ENCODE data around the gene DDI1.

DNA sequence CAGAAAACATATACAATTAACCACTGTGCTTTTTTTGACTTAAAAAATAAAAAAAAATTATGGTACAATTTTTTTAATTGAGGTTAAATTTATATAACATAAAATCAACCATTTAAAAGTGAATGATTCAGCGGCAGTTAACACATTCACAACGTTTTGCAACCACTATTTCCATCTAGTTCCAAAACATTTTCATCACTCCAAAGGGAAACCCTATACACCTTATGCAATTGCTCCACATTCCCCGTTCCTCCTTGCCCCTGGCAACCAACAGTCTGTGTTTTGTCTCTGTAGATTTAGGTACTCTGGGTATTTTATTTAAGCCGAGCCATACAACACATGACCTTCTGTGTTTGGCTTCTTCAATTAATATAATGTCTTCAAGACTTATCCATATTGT, 15.3 kb downstream of the DDI1 start:
- TF ChIP-seq, protein P1, sequence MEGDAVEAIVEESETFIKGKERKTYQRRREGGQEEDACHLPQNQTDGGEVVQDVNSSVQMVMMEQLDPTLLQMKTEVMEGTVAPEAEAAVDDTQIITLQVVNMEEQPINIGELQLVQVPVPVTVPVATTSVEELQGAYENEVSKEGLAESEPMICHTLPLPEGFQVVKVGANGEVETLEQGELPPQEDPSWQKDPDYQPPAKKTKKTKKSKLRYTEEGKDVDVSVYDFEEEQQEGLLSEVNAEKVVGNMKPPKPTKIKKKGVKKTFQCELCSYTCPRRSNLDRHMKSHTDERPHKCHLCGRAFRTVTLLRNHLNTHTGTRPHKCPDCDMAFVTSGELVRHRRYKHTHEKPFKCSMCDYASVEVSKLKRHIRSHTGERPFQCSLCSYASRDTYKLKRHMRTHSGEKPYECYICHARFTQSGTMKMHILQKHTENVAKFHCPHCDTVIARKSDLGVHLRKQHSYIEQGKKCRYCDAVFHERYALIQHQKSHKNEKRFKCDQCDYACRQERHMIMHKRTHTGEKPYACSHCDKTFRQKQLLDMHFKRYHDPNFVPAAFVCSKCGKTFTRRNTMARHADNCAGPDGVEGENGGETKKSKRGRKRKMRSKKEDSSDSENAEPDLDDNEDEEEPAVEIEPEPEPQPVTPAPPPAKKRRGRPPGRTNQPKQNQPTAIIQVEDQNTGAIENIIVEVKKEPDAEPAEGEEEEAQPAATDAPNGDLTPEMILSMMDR (IDR thresholded peaks at IDR 0.05), result no peak
- no peak for TF ChIP-seq POLR2A (IDR thresholded peaks at IDR 0.05)

All from adrenal gland (tissue), 5 donors.